ENCODE data around the gene ANTXRL. TPM values are rescaled to one million over a fixed set of nuclear protein-coding genes. Genes with fewer than 3 reads are reported as not detected.
"Not testable (repeated sequence)": the region's sequence is repeated elsewhere in the genome, so short reads cannot be mapped to it uniquely, and the experiment has no call there.

ANTXRL gene
- total and polyA plus RNA-seq, 8 donors: 0.15 TPM; not detected in 7

DNA sequence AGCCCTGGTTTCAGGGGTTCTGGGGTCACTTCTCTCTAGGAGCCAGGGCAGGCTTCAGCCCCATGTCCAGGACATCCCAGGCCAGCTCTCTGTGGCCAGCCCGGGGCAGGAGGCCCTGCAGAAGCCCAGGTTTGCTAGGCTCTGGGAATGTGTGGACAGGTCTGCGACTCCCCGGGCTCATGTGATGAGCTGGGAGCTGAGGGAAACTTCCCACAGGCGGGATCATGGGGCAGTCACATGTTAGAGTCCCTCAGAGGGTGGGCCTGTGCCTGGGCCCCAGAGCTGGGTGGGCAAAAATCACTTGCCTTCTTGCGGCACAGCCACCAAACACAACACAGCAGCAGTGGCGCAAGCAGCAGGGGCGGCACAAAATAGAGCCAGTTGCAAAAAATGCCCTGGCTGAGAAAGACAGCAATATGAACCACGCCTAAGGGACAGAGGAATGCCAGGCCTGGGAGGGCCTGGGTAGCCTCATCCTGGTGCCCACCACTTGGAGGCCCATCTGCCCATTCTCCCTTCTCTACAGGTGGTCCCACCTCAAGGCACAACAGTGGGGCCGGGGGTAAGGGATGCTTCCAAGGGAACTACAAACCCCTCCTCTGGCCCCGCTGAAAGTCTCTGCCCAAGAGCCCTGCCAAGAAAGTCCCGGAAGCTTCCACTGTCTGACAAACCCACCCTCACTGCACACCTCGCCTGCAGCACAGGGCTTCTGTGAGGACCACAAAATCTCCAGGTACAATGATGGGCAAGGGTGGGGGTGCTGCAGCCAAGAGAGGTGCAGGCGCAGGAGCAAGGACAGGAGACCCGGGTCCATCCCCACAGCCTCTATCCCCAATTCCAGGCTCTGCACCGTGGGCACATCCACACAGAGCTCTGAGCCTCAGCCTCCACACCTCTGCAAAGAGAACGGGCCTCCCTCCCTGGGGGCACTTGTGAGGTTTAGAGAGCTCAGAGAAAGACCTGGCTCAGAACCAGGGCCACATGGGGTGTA lies 34.6 kb upstream of the ANTXRL start:
- intact Hi-C loops (cut with DNase I): loop anchor here in 1 of 3 donors (2.0 kb wide), 1 partner anchor 13 kb away; no protein-coding TSS in a partner anchor
- FAIRE-seq (no peak), ATAC-seq (no peak), DNase-seq (no peak)
- WGBS, 2 donors: 85 to 89% methylated on average over 16 of the region's 16 CpGs
- H3K27ac ChIP-seq: no peak overlapping the region
- no peaks in the 10 kb centered on the region for H3K9me3 ChIP-seq
- H3K36me3 ChIP-seq: no peaks in the 10 kb centered on the region
- H3K4me1 ChIP-seq: peaks cover 0 to 5% (median 0%) of the 10 kb centered on the region in 3 donors
- H3K27me3 ChIP-seq: no peaks in the 10 kb centered on the region
- TF ChIP-seq, protein P1, sequence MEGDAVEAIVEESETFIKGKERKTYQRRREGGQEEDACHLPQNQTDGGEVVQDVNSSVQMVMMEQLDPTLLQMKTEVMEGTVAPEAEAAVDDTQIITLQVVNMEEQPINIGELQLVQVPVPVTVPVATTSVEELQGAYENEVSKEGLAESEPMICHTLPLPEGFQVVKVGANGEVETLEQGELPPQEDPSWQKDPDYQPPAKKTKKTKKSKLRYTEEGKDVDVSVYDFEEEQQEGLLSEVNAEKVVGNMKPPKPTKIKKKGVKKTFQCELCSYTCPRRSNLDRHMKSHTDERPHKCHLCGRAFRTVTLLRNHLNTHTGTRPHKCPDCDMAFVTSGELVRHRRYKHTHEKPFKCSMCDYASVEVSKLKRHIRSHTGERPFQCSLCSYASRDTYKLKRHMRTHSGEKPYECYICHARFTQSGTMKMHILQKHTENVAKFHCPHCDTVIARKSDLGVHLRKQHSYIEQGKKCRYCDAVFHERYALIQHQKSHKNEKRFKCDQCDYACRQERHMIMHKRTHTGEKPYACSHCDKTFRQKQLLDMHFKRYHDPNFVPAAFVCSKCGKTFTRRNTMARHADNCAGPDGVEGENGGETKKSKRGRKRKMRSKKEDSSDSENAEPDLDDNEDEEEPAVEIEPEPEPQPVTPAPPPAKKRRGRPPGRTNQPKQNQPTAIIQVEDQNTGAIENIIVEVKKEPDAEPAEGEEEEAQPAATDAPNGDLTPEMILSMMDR (IDR thresholded peaks at IDR 0.05): no peak
- H3K4me3 ChIP-seq: no peak overlapping the region

DNA sequence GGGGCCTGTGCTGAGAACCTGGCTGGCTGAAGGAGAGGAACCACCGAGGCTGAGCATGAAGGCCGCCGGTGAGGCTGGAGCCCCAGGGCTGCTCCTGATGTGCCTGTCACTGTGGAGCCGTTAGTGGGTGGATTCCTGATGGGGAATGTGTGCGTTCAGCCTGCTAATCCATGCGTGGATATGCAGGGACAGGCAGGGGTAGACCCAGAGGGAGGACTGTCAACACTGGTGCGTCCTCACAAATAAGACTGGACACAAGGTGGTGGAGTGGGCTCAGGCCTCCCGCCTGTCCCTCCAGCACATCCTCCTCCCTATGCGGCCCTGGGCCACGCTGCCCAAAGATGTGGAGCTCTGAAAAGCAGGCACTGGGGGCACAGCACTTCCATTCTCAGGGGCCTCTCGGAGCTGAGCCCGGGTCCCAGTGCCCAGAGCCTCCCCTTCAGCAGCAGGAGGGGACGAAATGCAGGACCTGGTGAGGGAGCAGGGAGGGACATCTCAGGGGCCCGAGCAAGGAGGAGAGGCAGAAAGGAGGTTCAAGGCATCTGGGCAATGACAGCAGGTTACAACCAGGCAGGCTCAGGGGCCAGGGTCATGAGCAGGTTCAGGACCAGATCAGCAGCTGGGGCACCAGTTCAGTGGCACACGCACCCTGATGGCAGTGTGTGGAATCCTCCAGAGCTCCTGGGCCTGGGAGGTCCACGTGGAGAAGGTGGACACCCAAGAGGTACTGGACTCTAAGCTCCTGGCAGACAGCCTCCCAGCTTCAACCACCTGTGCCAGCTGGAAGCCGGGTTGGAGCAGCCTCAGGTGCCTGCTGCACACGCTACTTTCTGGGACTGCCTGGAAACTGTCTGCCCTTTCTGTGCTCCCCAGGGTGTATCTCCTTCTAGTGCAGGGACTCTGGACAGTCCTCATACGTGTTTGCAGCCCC lies 33.5 kb upstream of the ANTXRL start:
- DNase-seq: peak in 1 of 6 donors; percentile 46
- H3K4me3 ChIP-seq: no peak overlapping the region
- no peak for ATAC-seq

DNA sequence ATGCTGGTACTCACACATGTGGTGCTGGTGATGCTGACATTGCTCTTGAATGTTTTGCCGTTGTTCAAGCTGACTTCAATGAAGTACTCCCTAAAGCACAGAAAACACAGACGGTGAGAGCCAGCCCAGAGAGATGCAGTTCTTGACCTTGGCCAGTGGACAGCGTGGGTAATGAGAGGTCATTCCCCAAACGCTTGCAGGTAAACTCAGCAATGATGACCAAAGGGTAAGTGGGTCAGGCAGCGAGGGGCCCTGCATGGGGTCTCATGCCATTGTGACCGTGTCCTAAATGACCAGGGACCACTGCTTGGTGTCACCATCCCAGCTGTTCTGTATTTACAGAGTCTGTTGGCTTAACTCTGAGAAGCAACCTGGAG lies 32.8 kb upstream of the ANTXRL start:
- H3K27me3 ChIP-seq: no peaks in the 10 kb centered on the region
- H3K9me3 ChIP-seq: no peaks in the 10 kb centered on the region
- H3K4me3 ChIP-seq: no peak overlapping the region
- TF ChIP-seq, protein P1 (IDR thresholded peaks at IDR 0.05): no peak
- no peak overlapping the region for H3K27ac ChIP-seq
- no peak for ATAC-seq
- H3K36me3 ChIP-seq: no peaks in the 10 kb centered on the region
- intact Hi-C loops (cut with DNase I): no loop called here
- DNase-seq: no peak
- peaks cover 0 to 5% (median 0%) of the 10 kb centered on the region in 3 donors for H3K4me1 ChIP-seq
- no peak for FAIRE-seq
- 76 to 80% methylated on average over 6 of the region's 6 CpGs for WGBS, 2 donors

More for the DNA sequence above, 33.5 kb upstream of the ANTXRL start:
- 73 to 79% methylated on average over 16 to 19 of the region's 19 CpGs for WGBS, 2 donors
- H3K27ac ChIP-seq: no peak overlapping the region
- TF ChIP-seq, protein P1 (IDR thresholded peaks at IDR 0.05): no peak
- H3K9me3 ChIP-seq: no peaks in the 10 kb centered on the region
- H3K36me3 ChIP-seq: no peaks in the 10 kb centered on the region
- peaks cover 0 to 5% (median 0%) of the 10 kb centered on the region in 3 donors for H3K4me1 ChIP-seq
- H3K27me3 ChIP-seq: no peaks in the 10 kb centered on the region
- intact Hi-C loops (cut with DNase I): loop anchor here in 1 of 3 donors (2.0 kb wide), 1 partner anchor 15 kb away; no protein-coding TSS in a partner anchor
- no peak for FAIRE-seq

DNA sequence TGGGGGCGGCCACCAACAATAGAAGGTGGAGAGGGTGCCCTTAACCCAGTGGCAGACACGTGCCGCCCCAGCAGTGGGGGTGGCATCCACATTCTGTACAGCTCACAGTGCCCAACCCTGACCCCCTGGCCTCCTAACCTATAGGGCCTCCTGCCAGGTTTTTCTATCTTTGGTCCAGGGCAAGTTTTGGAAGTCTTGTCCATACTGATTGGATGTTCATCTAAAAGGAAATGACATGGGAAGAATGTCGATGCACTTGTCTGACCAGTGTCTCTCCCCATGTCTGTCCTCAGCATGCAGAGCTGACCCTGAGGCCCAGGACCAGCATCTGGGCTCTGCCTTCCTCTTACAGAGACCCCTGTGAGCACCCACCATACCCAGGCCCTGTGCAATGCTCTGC lies 32.3 kb upstream of the ANTXRL start:
- no peak overlapping the region for H3K27ac ChIP-seq
- no peak for DNase-seq
- no peak for ATAC-seq
- TF ChIP-seq, protein P1 (IDR thresholded peaks at IDR 0.05): no peak
- no peak overlapping the region for H3K4me3 ChIP-seq
- no peaks in the 10 kb centered on the region for H3K36me3 ChIP-seq
- FAIRE-seq: no peak
- 88 to 90% methylated on average over 4 of the region's 4 CpGs for WGBS, 2 donors
- intact Hi-C loops (cut with DNase I): no loop called here
- peaks cover 0 to 5% (median 0%) of the 10 kb centered on the region in 3 donors for H3K4me1 ChIP-seq
- no peaks in the 10 kb centered on the region for H3K9me3 ChIP-seq
- H3K27me3 ChIP-seq: no peaks in the 10 kb centered on the region

DNA sequence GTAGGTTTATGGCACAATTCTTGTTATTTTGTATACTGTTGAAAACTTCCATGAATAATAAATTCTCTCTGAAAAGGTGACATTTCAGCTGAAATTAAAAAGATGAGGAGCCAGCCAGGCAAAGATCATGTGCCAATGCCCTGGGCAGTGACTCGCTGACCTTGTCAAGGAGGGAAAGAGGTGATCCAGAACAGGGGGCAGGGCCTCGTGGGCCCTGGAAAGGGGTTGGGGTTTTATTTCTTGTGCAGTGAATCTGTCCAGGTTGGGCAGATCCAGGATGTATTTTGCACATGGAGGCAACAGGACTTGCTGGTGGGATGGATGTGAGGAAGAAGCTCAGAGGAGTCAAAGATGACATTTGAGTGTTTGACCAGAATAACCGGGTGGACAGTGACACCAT lies 31.6 kb upstream of the ANTXRL start:
- 77 to 79% methylated on average over 3 of the region's 3 CpGs for WGBS, 2 donors
- H3K4me3 ChIP-seq; ATAC-seq; intact Hi-C loops (cut with DNase I); H3K9me3 ChIP-seq; H3K4me1 ChIP-seq; FAIRE-seq; DNase-seq; H3K27ac ChIP-seq; H3K36me3 ChIP-seq; H3K27me3 ChIP-seq: not testable (repeated sequence)

Data from pancreas (tissue), 10 donors.